Measurements from ENCODE around the gene SLC35F3.

Gene SLC35F3

GRCh38 chr1:234281826-234282489, 377.5 kb downstream of the SLC35F3 start:
- DNase-seq (ENCODE audit: low spot score), result no peak
- in situ Hi-C loops (cut with MboI; ENCODE audit: low pct_unique_long_range_greater_than_20kb, low sequenced_read_pairs, unreplicated experiment), result no loop called here
- TF ChIP-seq CTCF (IDR thresholded peaks at IDR 0.05; ENCODE audit: extremely low read depth, insufficient read depth, missing control alignments), result no peak

- no peak for DNase-seq (ENCODE audit: low spot score)
- no peak for TF ChIP-seq CTCF (IDR thresholded peaks at IDR 0.05; ENCODE audit: extremely low read depth, insufficient read depth, missing control alignments)
- in situ Hi-C loops (cut with MboI; ENCODE audit: low pct_unique_long_range_greater_than_20kb, low sequenced_read_pairs, unreplicated experiment), result no loop called here
Measured at GRCh38 chr1:234286206-234286605, 381.7 kb downstream of the SLC35F3 start.

DNA sequence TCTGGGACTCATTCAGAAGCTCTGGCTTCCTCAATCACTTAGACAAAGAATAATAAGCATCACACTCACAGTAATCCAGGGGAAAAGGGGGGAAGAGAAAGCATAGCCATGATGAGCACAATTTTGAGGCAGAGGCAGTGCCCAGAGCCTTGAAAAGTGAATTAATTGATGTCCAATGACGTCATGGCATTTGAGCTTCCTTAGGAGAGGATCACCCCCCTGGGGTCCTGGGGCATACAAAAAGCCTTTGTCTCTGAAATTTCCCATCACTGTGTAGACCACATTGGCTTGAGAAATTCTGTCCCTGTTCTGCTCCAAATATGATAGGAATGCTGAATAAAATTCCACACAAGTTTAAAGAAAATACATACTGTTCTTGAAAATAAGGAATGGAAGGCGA, 384.5 kb downstream of the SLC35F3 start:
- in situ Hi-C loops (cut with MboI; ENCODE audit: low pct_unique_long_range_greater_than_20kb, low sequenced_read_pairs, unreplicated experiment), result no loop called here
- TF ChIP-seq CTCF (IDR thresholded peaks at IDR 0.05; ENCODE audit: extremely low read depth, insufficient read depth, missing control alignments), result no peak
- DNase-seq (ENCODE audit: low spot score), result no peak

DNA sequence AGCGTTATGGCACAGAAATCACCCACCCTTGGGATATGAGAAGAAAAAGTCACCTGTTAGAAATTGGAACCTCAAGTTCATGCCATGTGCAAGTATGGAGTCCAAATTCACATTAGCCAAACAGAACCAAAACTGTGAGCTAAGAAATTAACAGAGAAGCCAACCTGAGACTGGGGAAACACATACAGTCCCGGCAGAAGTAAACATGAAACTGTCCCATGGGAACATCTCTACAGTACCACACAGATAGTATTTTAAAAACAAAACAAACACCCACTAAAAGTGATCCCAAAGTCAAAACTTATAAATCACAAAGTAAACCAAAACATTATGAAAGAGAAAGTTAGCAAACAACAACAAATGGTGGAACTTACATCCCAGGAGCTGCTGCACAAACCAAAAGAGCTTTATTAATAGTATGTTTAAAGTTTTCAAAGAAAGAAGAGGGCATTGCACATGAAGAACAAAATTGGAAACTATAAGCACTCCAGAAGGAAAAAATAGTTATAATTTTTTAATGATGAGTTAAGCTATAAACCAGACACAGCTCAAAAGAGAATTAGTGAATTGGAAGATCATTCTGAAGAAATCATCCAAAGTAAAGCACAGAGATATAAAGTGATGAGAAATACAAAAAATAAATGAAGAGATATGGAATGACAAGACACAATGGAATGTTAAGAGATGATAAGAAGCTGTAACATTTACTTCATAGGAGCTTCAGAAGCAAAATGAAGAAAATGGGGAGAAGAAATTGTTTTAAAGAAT, 385.2 kb downstream of the SLC35F3 start:
- no peak for DNase-seq (ENCODE audit: low spot score)
- no peak for TF ChIP-seq CTCF (IDR thresholded peaks at IDR 0.05; ENCODE audit: extremely low read depth, insufficient read depth, missing control alignments)
- in situ Hi-C loops (cut with MboI; ENCODE audit: low pct_unique_long_range_greater_than_20kb, low sequenced_read_pairs, unreplicated experiment), result no loop called here

DNA sequence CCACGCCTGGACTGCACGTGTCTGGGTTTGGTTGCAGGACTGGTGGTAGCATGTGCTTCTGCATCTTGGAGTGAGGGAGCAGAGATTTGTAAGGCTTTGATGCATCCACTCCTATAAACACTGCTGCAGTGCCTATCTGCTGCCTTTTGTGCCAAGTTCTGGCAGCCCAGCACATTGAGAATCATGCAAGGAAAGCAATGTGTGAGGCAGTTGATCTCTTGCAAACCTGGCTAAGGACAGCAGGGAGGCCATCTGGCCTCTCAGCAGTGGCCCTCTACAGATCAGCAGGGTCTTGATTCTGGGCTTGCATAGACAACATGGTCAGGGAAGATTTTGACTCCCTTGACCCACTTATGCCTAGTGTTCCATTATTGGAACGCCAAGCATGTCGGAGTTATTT, 387.5 kb downstream of the SLC35F3 start:
- in situ Hi-C loops (cut with MboI; ENCODE audit: low pct_unique_long_range_greater_than_20kb, low sequenced_read_pairs, unreplicated experiment), result no loop called here
- no peak for TF ChIP-seq CTCF (IDR thresholded peaks at IDR 0.05; ENCODE audit: extremely low read depth, insufficient read depth, missing control alignments)
- DNase-seq (ENCODE audit: low spot score), result no peak

GRCh38 chr1:234292548-234292947, 388.1 kb downstream of the SLC35F3 start:
- no peak for TF ChIP-seq CTCF (IDR thresholded peaks at IDR 0.05; ENCODE audit: extremely low read depth, insufficient read depth, missing control alignments)
- in situ Hi-C loops (cut with MboI; ENCODE audit: low pct_unique_long_range_greater_than_20kb, low sequenced_read_pairs, unreplicated experiment), result no loop called here
- no peak for DNase-seq (ENCODE audit: low spot score)
